ENCODE results near the gene COL15A1.
"Not testable (repeated sequence)": the region's sequence is repeated elsewhere in the genome, so short reads cannot be mapped to it uniquely, and the experiment has no call there.

GRCh38 chr9:98911738-98912137 is 32.0 kb upstream of the COL15A1 start:
- TF ChIP-seq, protein P1, sequence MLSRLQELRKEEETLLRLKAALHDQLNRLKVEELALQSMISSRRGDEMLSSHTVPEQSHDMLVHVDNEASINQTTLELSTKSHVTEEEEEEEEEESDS (CRISPR knock-in tag; IDR thresholded peaks at IDR 0.05; ENCODE audit: borderline replicate concordance) = not testable (repeated sequence)
- not testable (repeated sequence) for TF ChIP-seq PTBP1 (IDR thresholded peaks at IDR 0.05; ENCODE audit: low read depth, low read length, poor library complexity, severe bottlenecking); JUN (CRISPR knock-in tag; IDR thresholded peaks at IDR 0.05)
